HCT116 (cell line): ENCODE data around the gene PREX1.

ENCODE experiments used
- POLR2A ChIP-seq: IDR thresholded peaks from 2 replicates; pipeline ENCODE4 v1.7.0; 2011; ENCODE audit warnings: borderline replicate concordance; ENCODE audit not compliant: insufficient read depth, insufficient read length; ENCODE audit errors: extremely low read depth
- POLR2AphosphoS5 ChIP-seq: IDR thresholded peaks from 2 replicates; pipeline ENCODE4 v1.6.1; 2011; ENCODE audit warnings: mild to moderate bottlenecking, low read depth, low read length, moderate library complexity
- ZFX ChIP-seq: fragments of 450-650 bp; IDR thresholded peaks from 2 replicates; pipeline ENCODE4 v1.6.1; 2017
- TF ChIP-seq, protein P1 (sequence below), 3 experiments: fragments of 200-600 bp in 1 of 3; sonication (generic) in 1 of 3; IDR thresholded peaks in 2 of 3; conservative IDR thresholded peaks in 1 of 3; 2 replicates each; pipeline ENCODE4 v1.5.1; 2012 to 2017; ENCODE audit warnings: low read depth in 2 of 3, low read length in 2 of 3, antibody characterized with exemption in 1 of 3, borderline replicate concordance in 1 of 3, control low read depth in 1 of 3, mild to moderate bottlenecking in 1 of 3, mixed read lengths in 1 of 3, mixed run types in 1 of 3, moderate library complexity in 1 of 3; ENCODE audit not compliant: insufficient read depth in 1 of 3
- TF ChIP-seq, protein P2 (sequence below): IDR thresholded peaks from 2 replicates; pipeline ENCODE4 v1.6.1; 2012

DNA sequence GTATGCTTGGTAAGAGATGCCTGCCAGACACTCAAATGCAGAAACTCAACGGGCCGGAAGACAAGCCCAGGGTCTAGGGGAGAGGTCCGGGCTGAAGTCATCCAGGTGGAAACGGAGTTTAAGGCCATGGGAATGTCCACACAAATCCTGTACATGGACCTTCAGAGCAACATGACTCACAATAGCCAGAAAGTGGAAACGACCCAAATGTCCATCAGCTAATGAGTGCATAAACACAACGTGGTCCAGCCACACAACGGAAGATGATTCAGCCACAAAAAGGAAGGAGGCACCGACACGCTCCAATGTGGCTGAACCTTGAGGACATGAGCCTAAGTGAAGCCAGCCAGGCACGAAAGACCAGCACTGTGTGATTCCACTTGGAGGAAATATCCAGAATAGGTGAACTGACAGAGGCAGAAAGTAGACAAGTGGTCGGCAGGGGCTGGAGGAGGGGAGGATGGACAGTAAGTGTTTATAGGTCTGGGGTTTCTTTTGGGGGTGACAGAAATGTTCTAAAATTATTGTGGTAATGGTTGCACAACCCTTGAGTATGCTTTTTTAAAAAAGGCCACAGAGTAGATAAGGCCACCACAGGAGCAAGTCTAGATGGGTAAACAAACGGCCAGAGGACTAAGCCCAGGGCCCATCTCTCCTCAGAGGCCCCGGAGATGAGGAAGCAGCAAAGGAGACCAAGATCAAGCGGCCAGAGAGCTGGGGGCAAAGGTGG lies 105.6 kb downstream of the PREX1 start:
- TF ChIP-seq POLR2AphosphoS5 (no peak), POLR2A (no peak), ZFX (no peak)
- TF ChIP-seq, protein P1, sequence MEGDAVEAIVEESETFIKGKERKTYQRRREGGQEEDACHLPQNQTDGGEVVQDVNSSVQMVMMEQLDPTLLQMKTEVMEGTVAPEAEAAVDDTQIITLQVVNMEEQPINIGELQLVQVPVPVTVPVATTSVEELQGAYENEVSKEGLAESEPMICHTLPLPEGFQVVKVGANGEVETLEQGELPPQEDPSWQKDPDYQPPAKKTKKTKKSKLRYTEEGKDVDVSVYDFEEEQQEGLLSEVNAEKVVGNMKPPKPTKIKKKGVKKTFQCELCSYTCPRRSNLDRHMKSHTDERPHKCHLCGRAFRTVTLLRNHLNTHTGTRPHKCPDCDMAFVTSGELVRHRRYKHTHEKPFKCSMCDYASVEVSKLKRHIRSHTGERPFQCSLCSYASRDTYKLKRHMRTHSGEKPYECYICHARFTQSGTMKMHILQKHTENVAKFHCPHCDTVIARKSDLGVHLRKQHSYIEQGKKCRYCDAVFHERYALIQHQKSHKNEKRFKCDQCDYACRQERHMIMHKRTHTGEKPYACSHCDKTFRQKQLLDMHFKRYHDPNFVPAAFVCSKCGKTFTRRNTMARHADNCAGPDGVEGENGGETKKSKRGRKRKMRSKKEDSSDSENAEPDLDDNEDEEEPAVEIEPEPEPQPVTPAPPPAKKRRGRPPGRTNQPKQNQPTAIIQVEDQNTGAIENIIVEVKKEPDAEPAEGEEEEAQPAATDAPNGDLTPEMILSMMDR (IDR thresholded peaks at IDR 0.05 in 2 of 3, conservative IDR thresholded peaks at IDR 0.05 in 1 of 3; ENCODE audit: borderline replicate concordance in 1 of 3, insufficient read depth in 1 of 3, low read depth in 2 of 3, low read length in 2 of 3): no peak
- TF ChIP-seq, protein P2, sequence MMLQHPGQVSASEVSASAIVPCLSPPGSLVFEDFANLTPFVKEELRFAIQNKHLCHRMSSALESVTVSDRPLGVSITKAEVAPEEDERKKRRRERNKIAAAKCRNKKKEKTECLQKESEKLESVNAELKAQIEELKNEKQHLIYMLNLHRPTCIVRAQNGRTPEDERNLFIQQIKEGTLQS: no peak
